ENCODE data around the gene SLC17A3. TPM values are rescaled to one million over a fixed set of nuclear protein-coding genes. Genes with fewer than 3 reads are reported as not detected.

SLC17A3 gene
- polyA plus RNA-seq, 3 donors from 2014 or later: not detected

DNA sequence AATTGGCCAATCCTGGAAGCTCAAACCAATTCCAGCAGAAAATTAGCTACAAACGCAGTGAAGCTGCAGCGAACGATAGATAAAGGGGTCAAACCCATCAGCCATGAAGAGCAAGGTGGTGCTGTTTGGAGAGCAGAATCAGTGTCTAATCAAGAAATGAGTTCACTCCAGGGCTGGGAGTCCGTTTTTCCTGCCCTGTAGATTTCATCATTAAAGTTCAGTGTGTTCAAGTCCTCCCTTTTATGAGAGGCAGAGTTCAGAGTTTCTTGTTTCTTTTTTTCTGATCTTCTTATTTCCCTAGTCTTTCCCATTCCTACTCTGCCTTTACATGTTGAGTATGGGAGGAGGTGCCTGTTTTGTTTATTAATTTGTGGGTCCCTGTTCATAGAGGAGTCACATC is 72.6 kb downstream of the SLC17A3 start:
- Mint-ChIP-seq H3K9me3 (peaks cover 0 to 2% (median 0%) of the 10 kb centered on the region in 6 donors), H3K4me1 (no peaks in the 10 kb centered on the region), H3K36me3 (no peaks in the 10 kb centered on the region), H3K27ac (no peak overlapping the region), H3K27me3 (ENCODE audit: low read depth in 3 of 3) (peaks cover 0 to 23% (median 4%) of the 10 kb centered on the region in 3 donors), H3K4me3 (no peak overlapping the region)
- no peak for DNase-seq

Other genes with a start within 250 kb of the SLC17A3 start
- gene SCGN, start 222.0 kb downstream of the SLC17A3 start, polyA plus RNA-seq: not detected
- gene SLC17A4, start 119.5 kb downstream of the SLC17A3 start, polyA plus RNA-seq: not detected
- not detected for gene SLC17A1, start 42.2 kb downstream of the SLC17A3 start, polyA plus RNA-seq
- gene SLC17A2, start 56.4 kb upstream of the SLC17A3 start, polyA plus RNA-seq: not detected
- gene TRIM38, start 88.6 kb upstream of the SLC17A3 start, polyA plus RNA-seq: 10 to 100 TPM in 1 of 3 donors, 1 to 10 TPM in 2; 3.6 to 11.4 (median 5.0) TPM
- 1 to 10 TPM in 2 of 3 donors, under 1 TPM in 1; 0.90 to 5.1 (median 1.8) TPM for gene HFE, start 213.2 kb upstream of the SLC17A3 start, polyA plus RNA-seq

Data from immature natural killer cell (primary cell).